ENCODE results near the gene SLC9A7.

GRCh38 chrX:46551494-46552128, 207.3 kb downstream of the SLC9A7 start:
- TF ChIP-seq CTCF (IDR thresholded peaks at IDR 0.05; ENCODE audit: low read length): no peak
- TF ChIP-seq EZH2 (optimal IDR thresholded peaks at IDR 0.05; ENCODE audit: low read depth, low read length): no peak

All from MM.1S (cell line).